GM21723 (cell line): ENCODE data around the gene TRPM1.

Experiments used
- ATAC-seq: cut with Tn5 transposase; IDR thresholded peaks from one replicate; pipeline ENCODE4 v1.9.1; 2021; ENCODE audit warnings: mild to moderate bottlenecking, moderate library complexity; ENCODE audit not compliant: unreplicated experiment

TRPM1 gene

GRCh38 chr15:31023841-31024240 is 77.7 kb downstream of the TRPM1 start:
- ATAC-seq: no peak

GRCh38 chr15:31021067-31021665 is 80.4 kb downstream of the TRPM1 start:
- no peak for ATAC-seq

GRCh38 chr15:31020542-31020941 is 81.0 kb downstream of the TRPM1 start:
- ATAC-seq: no peak

GRCh38 chr15:31019986-31020385 is 81.5 kb downstream of the TRPM1 start:
- ATAC-seq: no peak

DNA sequence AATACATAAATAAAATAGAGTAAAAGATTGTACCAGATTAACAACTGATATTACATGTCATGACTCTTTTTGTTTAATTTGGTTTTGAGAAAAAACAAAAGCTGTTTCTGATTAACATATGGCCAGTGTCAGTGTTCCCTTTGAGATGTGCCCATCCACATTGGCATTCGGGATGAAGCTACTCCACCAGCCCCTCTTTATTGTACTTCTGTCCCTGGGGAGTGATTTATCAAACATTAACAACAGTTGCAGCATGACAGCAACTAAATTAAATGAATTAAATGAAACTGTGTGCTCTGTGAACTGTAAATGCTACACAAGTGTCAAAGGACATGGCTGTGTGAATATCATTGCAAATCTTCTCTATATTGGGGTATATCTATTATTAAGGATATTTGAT is 84.2 kb downstream of the TRPM1 start:
- ATAC-seq: no peak

DNA sequence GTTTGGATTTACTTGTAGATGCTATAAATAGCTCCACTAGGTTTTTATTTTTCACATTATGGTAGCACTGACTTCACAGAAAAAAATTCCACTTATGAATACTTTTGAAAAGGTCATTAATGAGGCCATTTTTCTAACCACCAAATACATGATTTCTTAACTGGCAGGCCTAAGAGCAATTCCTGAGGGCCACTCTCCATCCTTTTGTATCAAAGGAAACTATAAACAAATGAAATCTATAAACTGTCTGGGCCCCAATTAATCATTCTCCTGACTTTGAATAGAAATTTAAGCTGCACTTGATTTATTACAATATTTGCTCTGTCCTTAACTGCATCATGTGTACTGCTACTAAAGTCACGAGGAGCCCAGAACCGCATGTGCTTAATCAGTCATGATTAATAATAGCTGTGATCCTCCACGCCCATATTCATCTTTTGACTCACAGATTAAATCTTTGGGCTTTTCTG is 85.0 kb downstream of the TRPM1 start:
- ATAC-seq: no peak

- ATAC-seq: no peak
Observed at GRCh38 chr15:31014608-31014925, 87.0 kb downstream of the TRPM1 start.

DNA sequence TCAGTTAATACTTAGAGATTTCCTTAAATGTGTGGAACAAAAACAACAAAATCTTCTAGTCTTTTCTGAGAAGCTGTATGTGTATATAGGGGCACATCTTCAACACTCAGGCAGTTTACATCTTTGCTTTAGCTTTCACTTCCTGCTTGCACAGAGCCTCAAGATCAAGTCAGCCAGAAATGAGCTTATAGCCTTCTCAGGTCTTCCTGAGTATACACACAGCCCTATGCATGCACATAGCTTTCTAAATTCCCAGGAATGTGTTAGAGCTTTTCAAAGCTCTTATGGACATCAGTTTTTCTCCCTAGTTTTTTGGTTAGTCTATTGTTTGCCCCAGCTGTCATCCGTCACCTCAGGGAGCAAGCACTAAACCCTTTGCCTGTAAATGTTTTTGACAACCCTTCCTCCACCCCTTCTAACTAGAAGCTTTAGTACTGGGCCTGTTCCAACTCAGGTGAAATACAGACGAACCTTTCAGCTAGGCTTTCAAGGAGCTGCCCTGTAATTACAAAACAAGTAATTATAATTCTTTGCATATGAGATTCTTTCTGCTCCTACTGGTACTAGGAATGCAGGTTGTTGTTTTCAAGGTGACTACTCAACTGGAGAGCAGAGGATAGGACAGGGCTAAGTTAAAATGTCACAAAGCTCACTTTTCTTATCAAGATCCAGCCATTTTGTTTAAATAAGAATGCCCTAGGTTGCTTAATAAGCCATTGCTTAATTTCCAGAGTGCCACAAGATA is 87.5 kb downstream of the TRPM1 start:
- peak; percentile 92 for ATAC-seq

DNA sequence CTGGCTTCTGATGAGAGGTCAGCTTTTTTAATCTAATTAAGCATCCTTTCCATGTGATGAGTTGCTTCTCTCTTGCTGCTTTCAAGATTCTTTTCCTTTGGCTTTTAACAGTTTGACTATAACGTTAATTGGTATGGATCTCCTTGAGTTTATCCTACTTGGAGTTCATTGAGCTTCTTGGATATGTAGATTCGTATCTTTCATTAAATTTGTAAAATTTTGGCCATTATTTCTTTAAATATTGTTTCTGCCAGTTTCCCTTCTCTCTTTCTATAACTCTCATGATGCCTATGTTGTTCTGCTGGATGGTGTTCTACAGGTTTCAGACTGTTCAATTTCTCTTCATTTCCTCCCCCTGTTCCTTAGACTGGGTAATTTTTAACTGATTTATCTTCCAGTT is 89.1 kb downstream of the TRPM1 start:
- ATAC-seq: no peak

- no peak for ATAC-seq
Observed at GRCh38 chr15:31010036-31010435, 91.5 kb downstream of the TRPM1 start.

- no peak for ATAC-seq
Observed at GRCh38 chr15:31005660-31006059, 95.9 kb downstream of the TRPM1 start.

DNA sequence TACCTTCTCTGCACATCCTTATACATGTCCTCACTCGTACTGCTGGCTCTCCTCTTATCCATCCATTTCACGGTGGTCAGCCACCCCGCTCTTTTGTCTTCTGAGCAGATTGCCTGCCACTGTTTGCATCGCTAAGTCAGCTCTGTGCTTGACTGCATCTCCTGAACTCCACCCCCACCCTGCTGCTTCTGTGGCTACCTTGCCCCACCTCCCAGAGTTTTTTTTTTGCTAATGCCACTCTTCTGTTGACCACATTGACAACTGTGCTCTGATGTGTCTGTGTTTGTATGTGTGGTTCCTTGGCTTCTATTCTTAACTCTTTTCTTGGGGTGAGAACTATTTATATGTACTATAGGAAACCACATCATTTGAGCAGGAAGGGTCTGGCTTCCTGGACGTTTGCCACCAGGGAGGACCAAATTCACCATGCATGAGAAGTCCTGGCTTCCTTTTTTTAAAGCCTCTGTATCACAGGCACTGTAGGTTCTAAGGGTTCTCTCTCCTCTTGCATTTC is 97.2 kb downstream of the TRPM1 start:
- peak; percentile 89 for ATAC-seq

DNA sequence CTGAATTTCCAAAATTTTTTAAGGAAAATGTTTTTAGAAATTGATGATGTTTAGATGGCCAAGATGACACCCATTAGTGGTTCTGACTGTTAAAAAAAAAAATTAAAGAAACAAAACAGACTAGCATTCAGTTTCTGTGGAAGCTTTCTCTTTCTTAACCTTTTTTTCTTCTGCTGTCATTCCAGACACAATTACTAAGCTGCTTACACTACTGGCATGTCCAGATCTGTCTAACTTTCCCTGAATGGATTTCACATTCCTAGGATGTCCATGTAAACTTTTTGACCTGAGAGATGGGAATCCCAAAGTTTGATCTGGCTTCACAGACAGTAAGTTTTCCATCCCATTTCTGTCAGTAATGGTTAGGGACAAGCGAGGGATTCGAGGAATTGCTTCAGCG is 99.8 kb downstream of the TRPM1 start:
- ATAC-seq: no peak

- ATAC-seq: no peak
Observed at GRCh38 chr15:30999729-31000128, 101.8 kb downstream of the TRPM1 start.

GRCh38 chr15:30997270-30997669 is 104.3 kb downstream of the TRPM1 start:
- ATAC-seq: no peak

- ATAC-seq: no peak
Observed at GRCh38 chr15:30992249-30992864, 109.2 kb downstream of the TRPM1 start.

DNA sequence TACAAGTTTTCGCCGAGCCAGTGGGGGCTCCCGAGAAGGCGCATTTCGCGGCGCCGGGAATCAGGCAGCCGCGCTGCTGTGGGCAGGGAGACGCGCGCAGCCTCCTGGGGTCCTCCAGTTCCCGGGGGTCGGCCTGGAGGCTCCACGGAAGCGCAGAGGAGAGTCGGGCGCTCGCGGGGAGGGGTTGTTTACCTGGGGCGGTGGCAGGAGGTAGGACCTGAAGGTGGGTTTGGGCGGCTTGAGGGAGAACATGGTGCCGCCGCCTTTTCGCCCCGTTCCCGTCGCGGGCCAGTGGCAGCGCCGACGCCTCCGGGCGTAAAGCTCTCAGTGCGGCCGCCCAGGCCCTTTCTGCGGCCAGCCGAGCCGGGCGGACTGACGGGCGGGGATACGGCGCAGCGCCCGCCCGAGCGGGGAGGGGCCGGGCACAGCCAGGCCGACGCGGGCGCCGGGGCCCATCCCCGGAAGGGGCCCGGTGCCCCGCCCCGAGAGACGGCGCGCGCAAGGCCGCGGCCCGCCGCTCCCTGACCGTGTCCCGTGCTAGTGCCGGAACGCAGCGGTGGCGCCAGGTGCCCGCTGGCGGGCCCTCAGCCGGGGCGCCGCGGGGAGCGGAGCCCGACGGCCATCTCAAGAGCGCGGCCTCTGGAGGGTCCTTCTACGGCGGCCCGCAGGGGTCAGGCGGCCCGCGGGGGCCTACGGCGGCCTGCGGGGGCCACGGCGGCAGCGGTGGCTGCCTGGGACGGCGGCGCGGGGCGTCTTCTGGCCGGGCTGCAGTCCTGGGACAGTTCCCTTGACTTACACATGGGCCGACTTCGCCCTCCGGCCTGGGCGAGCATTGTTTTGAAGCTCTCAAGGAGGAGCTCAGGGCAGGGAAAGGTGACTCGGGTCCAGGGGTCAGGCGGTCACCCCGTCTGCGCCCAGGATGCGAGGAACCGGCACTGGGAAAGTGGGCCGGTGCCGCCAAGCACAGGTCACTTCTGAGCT is 110.0 kb downstream of the TRPM1 start, which contains the start of gene MTMR10:
Gene MTMR10 (minus strand): TSS at position 374 of the 981 bp plus-strand sequence. CDS start 122 bp downstream, at position 252.
- peak; percentile 81 for ATAC-seq

- ATAC-seq: no peak
Observed at GRCh38 chr15:30990446-30991254, 110.9 kb downstream of the TRPM1 start.

- no peak for ATAC-seq
Observed at GRCh38 chr15:30990036-30990435, 111.5 kb downstream of the TRPM1 start.

DNA sequence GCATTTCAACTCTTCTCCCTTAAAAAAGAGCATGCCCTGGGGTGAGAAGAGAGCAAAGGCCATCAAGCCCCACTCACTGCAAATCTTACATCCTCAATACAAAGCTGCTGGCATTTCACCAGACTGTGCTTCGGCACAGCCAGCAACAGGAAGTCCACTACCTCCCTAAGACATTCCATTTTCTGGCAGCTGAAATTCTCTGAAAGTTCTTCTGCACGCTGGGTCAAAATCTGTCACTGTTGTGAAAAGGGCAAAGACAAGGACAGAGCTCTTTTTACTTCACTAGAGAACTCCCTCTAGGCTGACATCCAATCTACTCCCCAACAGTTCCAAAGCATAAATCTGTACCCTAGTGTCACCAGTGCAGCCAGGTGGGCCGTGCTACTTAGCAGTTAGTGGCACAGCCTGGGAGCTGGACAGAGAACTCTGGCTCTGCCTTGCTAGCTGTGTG is 116.4 kb downstream of the TRPM1 start:
- no peak for ATAC-seq
